Fibroblast of mammary gland (primary cell): ENCODE measurements around the gene PA2G4.

Experiments used
- DNase-seq: peaks from one replicate; pipeline ENCODE4 v3.0.0-alpha.2; 2010; ENCODE audit warnings: low read depth
- H3K4me3 ChIP-seq: 2 replicates; pipeline ENCODE4 v1.5.1; 2011; ENCODE audit warnings: low read depth, mild to moderate bottlenecking, low read length, moderate library complexity; ENCODE audit not compliant: control insufficient read depth
- CTCF ChIP-seq: conservative IDR thresholded peaks from 2 replicates; pipeline ENCODE4 v1.5.1; 2011; ENCODE audit warnings: low read depth, low read length, inconsistent platforms; ENCODE audit not compliant: control insufficient read depth, insufficient read depth

Gene PA2G4

GRCh38 chr12:56161690-56162351 lies 57.5 kb downstream of the PA2G4 start:
- DNase-seq: no peak
- no peak for TF ChIP-seq CTCF
- no peak overlapping the region for H3K4me3 ChIP-seq

- DNase-seq: no peak
- no peak for TF ChIP-seq CTCF
- H3K4me3 ChIP-seq: no peak overlapping the region
Observed at GRCh38 chr12:56162468-56163290, 58.3 kb downstream of the PA2G4 start.
